Measurements from ENCODE around the gene GTF2A2.
A peak's percentile ranks its signal among the peaks of the same experiment; 100 is the strongest.
"Not testable (repeated sequence)": the region's sequence is repeated elsewhere in the genome, so short reads cannot be mapped to it uniquely, and the experiment has no call there.

GTF2A2 gene

GRCh38 chr15:59656897-59657634 lies at the start of gene GTF2A2:
GTF2A2 (minus strand) TSS chr15:59657515; CDS start chr15:59652277, 5,238 bp downstream.
- peak; percentile 85 for DNase-seq (ENCODE audit: low read depth)

- DNase-seq (ENCODE audit: low read depth): no peak
These were observed 46.9 kb upstream of the GTF2A2 start for GRCh38 chr15:59703979-59704796.

GRCh38 chr15:59702351-59702750 lies 45.0 kb upstream of the GTF2A2 start:
- DNase-seq (ENCODE audit: low read depth): no peak

GRCh38 chr15:59701880-59702279 lies 44.6 kb upstream of the GTF2A2 start:
- no peak for DNase-seq (ENCODE audit: low read depth)

- DNase-seq (ENCODE audit: low read depth): no peak
These were observed 42.6 kb upstream of the GTF2A2 start for GRCh38 chr15:59699810-59700431.

GRCh38 chr15:59698065-59698464 lies 40.8 kb upstream of the GTF2A2 start:
- DNase-seq (ENCODE audit: low read depth): not testable (repeated sequence)

GRCh38 chr15:59696332-59696731 lies 39.0 kb upstream of the GTF2A2 start:
- DNase-seq (ENCODE audit: low read depth): no peak

GRCh38 chr15:59694779-59695178 lies 37.5 kb upstream of the GTF2A2 start:
- no peak for DNase-seq (ENCODE audit: low read depth)

GRCh38 chr15:59691194-59691805 lies 34.0 kb upstream of the GTF2A2 start:
- peak; percentile 33 for DNase-seq (ENCODE audit: low read depth)

GRCh38 chr15:59689626-59690236 lies 32.4 kb upstream of the GTF2A2 start:
- peak; percentile 45 for DNase-seq (ENCODE audit: low read depth)

- DNase-seq (ENCODE audit: low read depth): peak; percentile 98
These were observed 31.7 kb upstream of the GTF2A2 start, which contains the start of gene BNIP2 for GRCh38 chr15:59688782-59689625. BNIP2 (minus strand) TSS chr15:59689320; CDS start chr15:59682457, 6,863 bp downstream.

- peak; percentile 4 for DNase-seq (ENCODE audit: low read depth)
These were observed 31.1 kb upstream of the GTF2A2 start for GRCh38 chr15:59688423-59688781.

GRCh38 chr15:59687836-59688235 lies 30.5 kb upstream of the GTF2A2 start:
- DNase-seq (ENCODE audit: low read depth): no peak

- DNase-seq (ENCODE audit: low read depth): no peak
These were observed 29.1 kb upstream of the GTF2A2 start for GRCh38 chr15:59686389-59686788.

- no peak for DNase-seq (ENCODE audit: low read depth)
These were observed 28.5 kb upstream of the GTF2A2 start for GRCh38 chr15:59685737-59686297.

GRCh38 chr15:59680870-59681269 lies 23.6 kb upstream of the GTF2A2 start:
- no peak for DNase-seq (ENCODE audit: low read depth)

GRCh38 chr15:59680346-59680745 lies 23.0 kb upstream of the GTF2A2 start:
- no peak for DNase-seq (ENCODE audit: low read depth)

- DNase-seq (ENCODE audit: low read depth): no peak
These were observed 21.3 kb upstream of the GTF2A2 start for GRCh38 chr15:59678620-59679019.

- DNase-seq (ENCODE audit: low read depth): no peak
These were observed 20.9 kb upstream of the GTF2A2 start for GRCh38 chr15:59678172-59678571.

- no peak for DNase-seq (ENCODE audit: low read depth)
These were observed 19.2 kb upstream of the GTF2A2 start for GRCh38 chr15:59676565-59676964.
